Measurements from ENCODE around the gene CACNB2. TPM values are rescaled to one million over a fixed set of nuclear protein-coding genes. Genes with fewer than 3 reads are reported as not detected.

Gene CACNB2
- total RNA-seq, 6 experiments from 2014 or later, result not detected

DNA sequence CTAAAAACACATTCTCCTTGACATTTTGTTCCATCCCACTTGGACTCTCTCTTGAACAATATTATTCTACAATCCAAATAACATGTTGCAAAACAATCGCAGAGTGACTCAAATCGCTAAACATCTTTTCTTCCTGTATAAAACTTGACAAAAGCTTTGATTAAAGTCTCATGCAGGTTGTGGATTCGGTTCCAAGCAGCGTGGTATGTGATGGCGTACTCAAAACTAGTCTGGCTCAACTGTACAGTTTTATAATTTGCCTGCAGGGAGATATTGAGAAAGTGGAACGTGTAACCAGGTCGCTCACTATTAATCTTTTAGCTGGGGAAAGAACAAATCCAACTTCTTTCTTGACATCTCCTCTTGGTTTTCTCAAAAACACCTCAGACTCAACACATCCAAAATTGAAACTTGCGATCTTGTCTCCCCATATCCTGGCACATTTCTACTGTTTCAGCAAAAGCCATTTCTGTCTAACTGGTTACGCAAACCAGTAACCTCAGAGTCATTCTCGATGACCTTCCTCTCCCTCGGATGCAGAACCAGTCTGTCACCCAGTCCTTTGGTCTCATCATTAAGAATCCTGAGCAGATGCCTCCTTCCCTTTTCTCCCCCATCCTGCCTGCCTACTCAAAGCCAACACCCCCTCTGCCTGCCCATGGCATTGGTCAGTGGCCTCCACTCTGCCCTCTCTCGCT is 100.1 kb downstream of the CACNB2 start:
- DNase-seq, result no peak
- H3K27me3 Mint-ChIP-seq (ENCODE audit: insufficient read depth), result peaks cover 4% of the 10 kb centered on the region
- peak overlapping the region; percentile 31; the same call in 1 of the 2 replicates for H3K4me3 Mint-ChIP-seq
- no peak overlapping the region for H3K27ac Mint-ChIP-seq
- peaks cover 9% of the 10 kb centered on the region for H3K4me1 Mint-ChIP-seq (ENCODE audit: low read depth)
- H3K36me3 Mint-ChIP-seq (ENCODE audit: low read depth), result no peaks in the 10 kb centered on the region
- TF ChIP-seq, protein P1, sequence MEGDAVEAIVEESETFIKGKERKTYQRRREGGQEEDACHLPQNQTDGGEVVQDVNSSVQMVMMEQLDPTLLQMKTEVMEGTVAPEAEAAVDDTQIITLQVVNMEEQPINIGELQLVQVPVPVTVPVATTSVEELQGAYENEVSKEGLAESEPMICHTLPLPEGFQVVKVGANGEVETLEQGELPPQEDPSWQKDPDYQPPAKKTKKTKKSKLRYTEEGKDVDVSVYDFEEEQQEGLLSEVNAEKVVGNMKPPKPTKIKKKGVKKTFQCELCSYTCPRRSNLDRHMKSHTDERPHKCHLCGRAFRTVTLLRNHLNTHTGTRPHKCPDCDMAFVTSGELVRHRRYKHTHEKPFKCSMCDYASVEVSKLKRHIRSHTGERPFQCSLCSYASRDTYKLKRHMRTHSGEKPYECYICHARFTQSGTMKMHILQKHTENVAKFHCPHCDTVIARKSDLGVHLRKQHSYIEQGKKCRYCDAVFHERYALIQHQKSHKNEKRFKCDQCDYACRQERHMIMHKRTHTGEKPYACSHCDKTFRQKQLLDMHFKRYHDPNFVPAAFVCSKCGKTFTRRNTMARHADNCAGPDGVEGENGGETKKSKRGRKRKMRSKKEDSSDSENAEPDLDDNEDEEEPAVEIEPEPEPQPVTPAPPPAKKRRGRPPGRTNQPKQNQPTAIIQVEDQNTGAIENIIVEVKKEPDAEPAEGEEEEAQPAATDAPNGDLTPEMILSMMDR (IDR thresholded peaks at IDR 0.05), result no peak
- H3K9me3 Mint-ChIP-seq, result peaks cover 5% of the 10 kb centered on the region; the same call in 1 of the 2 replicates

DNA sequence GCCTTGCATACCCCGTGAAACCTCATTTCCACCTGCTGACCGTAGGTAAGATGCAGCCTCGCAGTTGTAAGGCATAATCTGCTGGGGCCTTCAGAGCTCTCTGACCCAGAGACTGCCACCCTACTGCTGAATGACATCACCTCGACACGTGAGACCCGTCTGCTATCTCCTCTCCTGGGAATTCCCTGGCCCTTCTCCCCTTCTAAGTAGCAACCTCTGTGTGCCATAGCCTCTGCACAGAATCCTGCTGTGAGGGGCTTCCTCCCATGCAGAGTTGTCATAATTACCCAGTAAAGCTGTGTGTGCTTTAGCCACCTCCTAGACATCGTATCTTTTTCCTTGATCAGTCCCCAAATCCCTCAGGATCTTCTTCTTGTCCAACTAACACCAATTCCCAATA is 106.7 kb downstream of the CACNB2 start:
- Mint-ChIP-seq H3K9me3 (peaks cover 5% of the 10 kb centered on the region; the same call in 1 of the 2 replicates), H3K27ac (no peak overlapping the region), H3K27me3 (ENCODE audit: insufficient read depth) (peaks cover 7% of the 10 kb centered on the region), H3K4me3 (no peak overlapping the region), H3K36me3 (ENCODE audit: low read depth) (no peaks in the 10 kb centered on the region), H3K4me1 (ENCODE audit: low read depth) (no peaks in the 10 kb centered on the region)
- DNase-seq, result no peak
- TF ChIP-seq, protein P1 (IDR thresholded peaks at IDR 0.05), result no peak

GRCh38 chr10:18252086-18252485 is 111.9 kb downstream of the CACNB2 start:
- Mint-ChIP-seq H3K9me3 (peaks cover 4% of the 10 kb centered on the region; the same call in 1 of the 2 replicates), H3K27ac (no peak overlapping the region), H3K27me3 (ENCODE audit: insufficient read depth) (peaks cover 3% of the 10 kb centered on the region; the same call in 1 of the 2 replicates), H3K36me3 (ENCODE audit: low read depth) (no peaks in the 10 kb centered on the region), H3K4me1 (ENCODE audit: low read depth) (no peaks in the 10 kb centered on the region), H3K4me3 (no peak overlapping the region)
- TF ChIP-seq, protein P1 (IDR thresholded peaks at IDR 0.05), result no peak
- no peak for DNase-seq

DNA sequence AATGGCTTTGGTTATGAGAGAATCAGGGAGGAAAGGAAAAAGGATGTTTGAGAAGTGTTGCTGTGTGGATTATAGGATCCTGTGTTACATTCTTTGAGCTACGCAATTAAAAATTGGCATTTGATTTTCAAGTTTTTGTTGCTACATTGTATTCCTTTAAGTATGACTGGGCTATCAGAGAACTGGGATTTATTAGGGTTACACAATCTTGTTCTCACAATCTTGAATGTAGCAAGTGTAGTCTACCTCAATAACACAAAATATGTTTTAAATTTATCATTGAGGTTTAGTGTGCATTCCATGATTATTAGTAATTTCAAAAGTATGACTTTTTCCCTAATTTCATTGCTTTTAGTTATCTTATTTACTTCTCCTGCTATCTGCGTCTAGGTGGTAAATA is 113.9 kb downstream of the CACNB2 start:
- DNase-seq, result no peak
- no peaks in the 10 kb centered on the region for H3K4me1 Mint-ChIP-seq (ENCODE audit: low read depth)

DNA sequence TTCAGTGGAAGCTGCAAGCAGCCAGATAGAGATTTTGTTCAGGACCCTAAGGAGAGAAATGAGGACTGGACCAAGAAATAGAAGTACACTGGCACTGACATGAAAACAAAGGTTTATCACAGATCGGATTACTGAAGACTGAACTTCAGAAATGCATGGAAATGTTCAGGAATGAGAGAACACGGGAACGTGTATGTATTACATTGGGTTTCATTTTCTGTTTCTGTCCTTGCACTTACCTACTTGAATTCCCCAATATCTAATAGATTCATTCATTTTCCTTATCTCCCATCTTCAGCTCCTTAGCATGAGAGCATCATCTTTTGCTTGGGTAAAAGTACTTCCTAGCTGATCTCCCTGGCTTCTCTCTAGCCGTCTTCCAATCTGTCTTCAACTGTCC is 114.5 kb downstream of the CACNB2 start:
- peaks cover 4% of the 10 kb centered on the region; the same call in 1 of the 2 replicates for H3K9me3 Mint-ChIP-seq
- TF ChIP-seq, protein P1 (IDR thresholded peaks at IDR 0.05), result no peak
- no peak for DNase-seq
- no peaks in the 10 kb centered on the region for H3K4me1 Mint-ChIP-seq (ENCODE audit: low read depth)
- no peak overlapping the region for H3K27ac Mint-ChIP-seq
- no peaks in the 10 kb centered on the region for H3K36me3 Mint-ChIP-seq (ENCODE audit: low read depth)
- H3K27me3 Mint-ChIP-seq (ENCODE audit: insufficient read depth), result peaks cover 6% of the 10 kb centered on the region; the same call in 1 of the 2 replicates
- H3K4me3 Mint-ChIP-seq, result no peak overlapping the region

More for the DNA sequence above, 113.9 kb downstream of the CACNB2 start:
- TF ChIP-seq, protein P1 (IDR thresholded peaks at IDR 0.05), result no peak
- H3K27me3 Mint-ChIP-seq (ENCODE audit: insufficient read depth), result peaks cover 6% of the 10 kb centered on the region; the same call in 1 of the 2 replicates
- no peak overlapping the region for H3K27ac Mint-ChIP-seq
- H3K36me3 Mint-ChIP-seq (ENCODE audit: low read depth), result no peaks in the 10 kb centered on the region
- H3K4me3 Mint-ChIP-seq, result no peak overlapping the region
- peaks cover 4% of the 10 kb centered on the region; the same call in 1 of the 2 replicates for H3K9me3 Mint-ChIP-seq

All from HFFc6 (cell line).